ENCODE measurements around the gene KTN1.

- TF ChIP-seq CTCF (conservative IDR thresholded peaks at IDR 0.05; ENCODE audit: low read depth in 2 of 2), result no peak
- no peak for TF ChIP-seq POLR2AphosphoS5 (IDR thresholded peaks at IDR 0.05; ENCODE audit: low read depth)
- no peak for TF ChIP-seq ZNF462 (CRISPR knock-in tag; IDR thresholded peaks at IDR 0.05)
Measured at GRCh38 chr14:55691659-55692058, 111.7 kb downstream of the KTN1 start.
